IMR-90 (cell line): ENCODE measurements around the gene CRIP1. TPM values are rescaled to one million over a fixed set of nuclear protein-coding genes. Genes with fewer than 3 reads are reported as not detected.

Experiments
- ATAC-seq: fragments of 200-7000 bp; cut with Tn5 transposase; 2 replicates; pipeline ENCODE4 v1.9.1; 2020; ENCODE audit warnings: low read depth, mild to moderate bottlenecking, moderate library complexity
- BruUV-seq: library from RNA; stranded (reverse); fragments of 400-500 nt; replicated peaks from 2 replicates; lab custom pipeline; 2021; lab: Mats Ljungman, UMichigan
- CTCF ChIA-PET: fragments of 300-600 bp; formaldehyde crosslinking; extraction: SDS; loops from one replicate; lab custom pipeline; 2021; ENCODE audit warnings: antibody characterized with exemption; lab: Yijun Ruan, JAX
- POLR2A ChIA-PET: fragments of 300-600 bp; sonication (Branson Sonifier 250); formaldehyde crosslinking; loops from one replicate; lab custom pipeline; 2022; ENCODE audit warnings: antibody characterized with exemption; ENCODE audit not compliant: unreplicated experiment; lab: Charles Lee
- DNase-seq: peaks from one replicate; pipeline ENCODE4 v3.0.0; 2013
- H2AFZ ChIP-seq: replicated peaks from 2 replicates; pipeline ENCODE3; 2013; ENCODE audit warnings: low read length, mild to moderate bottlenecking; ENCODE audit not compliant: poor library complexity
- H2AK5ac ChIP-seq: 2 replicates; pipeline ENCODE4 v1.6.1; 2013; ENCODE audit warnings: low read depth, low read length, inconsistent platforms
- H2AK9ac ChIP-seq: replicated peaks from 2 replicates; pipeline ENCODE3; 2013; ENCODE audit warnings: mild to moderate bottlenecking, low read depth, low read length, moderate library complexity; ENCODE audit not compliant: poor library complexity
- H2BK120ac ChIP-seq: 2 replicates; pipeline ENCODE4 v1.6.1; 2013; ENCODE audit warnings: low read depth, low read length, inconsistent platforms
- H2BK15ac ChIP-seq: 3 replicates; pipeline ENCODE4 v1.6.1; 2013; ENCODE audit warnings: low read depth, low read length, inconsistent platforms
- H2BK20ac ChIP-seq: 2 replicates; pipeline ENCODE4 v1.6.1; 2013; ENCODE audit warnings: low read depth, mild to moderate bottlenecking, inconsistent platforms, low read length, moderate library complexity
- H2BK5ac ChIP-seq: 2 replicates; pipeline ENCODE4 v1.6.1; 2013; ENCODE audit warnings: mild to moderate bottlenecking, low read depth, low read length, inconsistent platforms; ENCODE audit not compliant: poor library complexity, severe bottlenecking
- H3K14ac ChIP-seq: replicated peaks from 2 replicates; pipeline ENCODE4 v1.6.1; 2013; ENCODE audit warnings: low read depth, low read length, inconsistent platforms
- H3K18ac ChIP-seq: 2 replicates; pipeline ENCODE4 v1.6.1; 2013; ENCODE audit warnings: low read depth, low read length, control low read depth
- H3K23ac ChIP-seq: 2 replicates; pipeline ENCODE4 v1.6.1; 2013; ENCODE audit warnings: low read depth, low read length, inconsistent platforms
- H3K27ac ChIP-seq: 2 replicates; pipeline ENCODE4 v1.5.1; 2013; ENCODE audit warnings: mild to moderate bottlenecking, control low read depth, low read length; ENCODE audit not compliant: insufficient read depth
- H3K27me3 ChIP-seq: 2 replicates; pipeline ENCODE4 v1.6.1; 2013; ENCODE audit warnings: low read length; ENCODE audit not compliant: control insufficient read depth, insufficient read depth
- H3K36me3 ChIP-seq: 2 replicates; pipeline ENCODE4 v1.6.1; 2013; ENCODE audit warnings: low read length, mixed read lengths; ENCODE audit not compliant: control insufficient read depth, insufficient read depth
- H3K4ac ChIP-seq: 2 replicates; pipeline ENCODE4 v1.6.1; 2013; ENCODE audit warnings: low read depth, low read length, inconsistent platforms
- H3K4me1 ChIP-seq: 2 replicates; pipeline ENCODE4 v1.6.1; 2013; ENCODE audit warnings: low read length, mixed read lengths; ENCODE audit not compliant: control insufficient read depth, insufficient read depth
- H3K4me2 ChIP-seq: 2 replicates; pipeline ENCODE4 v1.6.1; 2013; ENCODE audit warnings: low read depth, mild to moderate bottlenecking, control low read depth, low read length, moderate library complexity
- H3K4me3 ChIP-seq: 2 replicates; pipeline ENCODE4 v1.5.1; 2013; ENCODE audit warnings: low read depth, mild to moderate bottlenecking, control low read depth, low read length, moderate library complexity; ENCODE audit not compliant: insufficient read depth
- H3K56ac ChIP-seq: 2 replicates; pipeline ENCODE4 v1.6.1; 2013; ENCODE audit warnings: low read length, inconsistent platforms; ENCODE audit not compliant: insufficient read depth; ENCODE audit errors: extremely low read depth
- H3K79me1 ChIP-seq, 2 experiments: 2 replicates each; pipeline ENCODE4 v1.6.1; 2013; ENCODE audit warnings: low read length in 2 of 2, inconsistent platforms in 1 of 2, low read depth in 1 of 2
- H3K9ac ChIP-seq: 2 replicates; pipeline ENCODE4 v1.6.1; 2013; ENCODE audit warnings: low read depth, low read length, control low read depth
- H3K9me1 ChIP-seq: 2 replicates; pipeline ENCODE4 v1.6.1; 2013; ENCODE audit warnings: low read length, inconsistent platforms; ENCODE audit not compliant: insufficient read depth
- H3K9me3 ChIP-seq: 2 replicates; pipeline ENCODE4 v1.6.1; 2013; ENCODE audit warnings: low read length; ENCODE audit not compliant: control insufficient read depth, insufficient read depth
- H4K20me1 ChIP-seq: 2 replicates; pipeline ENCODE4 v1.6.1; 2013; ENCODE audit warnings: low read length, inconsistent platforms; ENCODE audit not compliant: insufficient read depth
- H4K5ac ChIP-seq: 2 replicates; pipeline ENCODE4 v1.6.1; 2013; ENCODE audit warnings: mild to moderate bottlenecking, low read depth, low read length, control low read depth
- H4K8ac ChIP-seq, 2 experiments: 2 replicates each; pipeline ENCODE4 v1.6.1; 2013; ENCODE audit warnings: low read depth in 2 of 2, low read length in 2 of 2, control low read depth in 1 of 2, inconsistent platforms in 1 of 2
- H4K91ac ChIP-seq: 2 replicates; pipeline ENCODE4 v1.6.1; 2013; ENCODE audit warnings: low read depth, low read length, inconsistent platforms; ENCODE audit not compliant: insufficient read depth
- CEBPB ChIP-seq: IDR thresholded peaks from 2 replicates; pipeline ENCODE4 v1.6.1; 2012; ENCODE audit warnings: low read depth, low read length, improper control_type of control experiment
- CHD1 ChIP-seq: IDR thresholded peaks from 2 replicates; pipeline ENCODE4 v1.6.1; 2012; ENCODE audit warnings: low read depth, low read length, improper control_type of control experiment
- FOS ChIP-seq: fragments of 150-350 bp; IDR thresholded peaks from 2 replicates; pipeline ENCODE4 v1.6.1; 2016; ENCODE audit warnings: low read depth, low read length
- MAFK ChIP-seq: IDR thresholded peaks from 2 replicates; pipeline ENCODE4 v1.6.1; 2012; ENCODE audit warnings: low read depth, low read length, improper control_type of control experiment
- MAZ ChIP-seq: IDR thresholded peaks from 2 replicates; pipeline ENCODE4 v1.6.1; 2012; ENCODE audit warnings: low read depth, mild to moderate bottlenecking, low read length, improper control_type of control experiment, moderate library complexity, borderline replicate concordance
- MXI1 ChIP-seq: IDR thresholded peaks from 2 replicates; pipeline ENCODE4 v1.6.1; 2012; ENCODE audit warnings: low read depth, mild to moderate bottlenecking, low read length, moderate library complexity, borderline replicate concordance
- NFE2L2 ChIP-seq: fragments of 150-350 bp; IDR thresholded peaks from 2 replicates; pipeline ENCODE4 v1.6.1; 2016; ENCODE audit warnings: low read depth, mild to moderate bottlenecking, low read length
- RAD21 ChIP-seq: IDR thresholded peaks from 2 replicates; pipeline ENCODE4 v1.6.1; 2012; ENCODE audit warnings: low read length, improper control_type of control experiment
- RFX5 ChIP-seq: IDR thresholded peaks from 2 replicates; pipeline ENCODE4 v1.8.0; 2012; ENCODE audit warnings: low read depth, mild to moderate bottlenecking, low read length, moderate library complexity
- SMC3 ChIP-seq: fragments of 150-350 bp; IDR thresholded peaks from 2 replicates; pipeline ENCODE4 v1.6.1; 2016; ENCODE audit warnings: low read depth, mild to moderate bottlenecking, antibody characterized with exemption, low read length, moderate library complexity
- WGBS, 2 experiments: methylation state at CpG; one replicate each; pipeline versions ENCODE4 v1.1.5 to v1.1.7; 2013; ENCODE audit warnings: missing lambda C conversion rate in 2 of 2; ENCODE audit not compliant: insufficient read length in 1 of 2; ENCODE audit errors: extremely low coverage in 2 of 2; 5-methylcytosine and 5-hydroxymethylcytosine counted together
- dilution Hi-C: fragments of 300-500 bp; cut with HindIII; formaldehyde crosslinking; loops from one replicate; pipeline ENCODE4 v1.14.3; 2018; ENCODE audit warnings: low sequenced_read_pairs; ENCODE audit not compliant: unreplicated experiment
- in situ Hi-C: fragments of 300-500 bp; cut with MboI; formaldehyde crosslinking; loops from 3 replicates; pipeline ENCODE4 v1.14.3; 2019; ENCODE audit warnings: low sequenced_read_pairs, inconsistent platforms, mixed read lengths
- intact Hi-C: fragments of 100-400 bp; cut with micrococcal nuclease; formaldehyde crosslinking; loops from 2 replicates; pipeline ENCODE4 v1.10.0; 2022
- polyA plus RNA-seq, 3 experiments: library from polyadenylated mRNA; depleted of rRNA; stranded (reverse); fragments of >200 nt; gene quantifications; 2 replicates each; pipeline ENCODE4 v1.2.3, GENCODE V29; 2012; ENCODE audit warnings: low replicate concordance in 1 of 3
- total RNA-seq: library from RNA; depleted of rRNA; stranded (reverse); fragments of >200 nt; gene quantifications from 2 replicates; pipeline ENCODE4 v1.2.3, GENCODE V29; 2012
- TF ChIP-seq, protein P1 (sequence below): fragments of 150-350 bp; IDR thresholded peaks from 2 replicates; pipeline ENCODE4 v1.6.1; 2017; ENCODE audit warnings: mild to moderate bottlenecking, antibody characterized with exemption, low read length, low read depth
- TF ChIP-seq, protein P2 (sequence below): conservative IDR thresholded peaks from 2 replicates; pipeline ENCODE4 v1.5.1; 2012; ENCODE audit warnings: mild to moderate bottlenecking, low read depth, low read length, improper control_type of control experiment
- TF ChIP-seq, protein P3 (sequence below): fragments of 150-350 bp; IDR thresholded peaks from 2 replicates; pipeline ENCODE4 v1.6.1; 2016; ENCODE audit warnings: low read depth, mild to moderate bottlenecking, low read length, moderate library complexity, borderline replicate concordance

Gene CRIP1
- total and polyA plus RNA-seq, 2 of the 4 experiments (the other 2 are of a cell fraction), result 0.21 TPM; not detected in 1

DNA sequence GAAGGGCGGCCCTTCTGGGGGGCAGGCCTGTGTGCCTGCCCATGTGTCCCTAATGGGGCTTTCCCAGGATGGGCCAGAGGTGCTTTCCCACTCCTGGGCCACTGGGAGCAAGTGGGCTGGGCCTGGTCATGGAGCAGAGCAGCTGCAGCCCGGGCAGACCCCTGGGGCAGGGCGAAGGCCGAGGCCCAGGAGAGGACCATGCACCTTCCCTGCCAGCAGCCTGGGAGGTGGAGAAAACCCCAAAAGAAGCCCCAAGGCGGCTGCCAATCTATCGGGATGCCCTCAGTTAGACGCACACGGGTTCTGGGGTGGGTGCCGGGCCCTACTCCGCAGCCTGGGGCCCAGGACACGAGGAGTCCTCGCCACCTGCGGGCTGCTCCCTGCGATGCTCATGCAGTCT lies 28.1 kb upstream of the CRIP1 start:
- no peak overlapping the region for H3K18ac ChIP-seq
- H3K36me3 ChIP-seq, result peaks cover 60% of the 10 kb centered on the region
- no peaks in the 10 kb centered on the region for H3K9me3 ChIP-seq
- no TSS peak for BruUV-seq
- H3K9me1 ChIP-seq, result no peaks in the 10 kb centered on the region
- H2BK20ac ChIP-seq, result no peak overlapping the region
- H3K4me3 ChIP-seq, result no peak overlapping the region
- ATAC-seq (no peak), DNase-seq (no peak)
- H4K5ac ChIP-seq, result no peak overlapping the region
- H3K23ac ChIP-seq, result no peak overlapping the region
- H4K20me1 ChIP-seq, result no peaks in the 10 kb centered on the region; the same call in 1 of the 2 replicates
- H2BK15ac ChIP-seq, result no peak overlapping the region
- no peak overlapping the region for H2AK5ac ChIP-seq
- TF ChIP-seq RFX5, result no peak
- no peak for TF ChIP-seq MAFK
- no peak for TF ChIP-seq RAD21
- no peak for TF ChIP-seq SMC3
- no peak for TF ChIP-seq CEBPB
- no peak for TF ChIP-seq NFE2L2
- TF ChIP-seq, protein P1, sequence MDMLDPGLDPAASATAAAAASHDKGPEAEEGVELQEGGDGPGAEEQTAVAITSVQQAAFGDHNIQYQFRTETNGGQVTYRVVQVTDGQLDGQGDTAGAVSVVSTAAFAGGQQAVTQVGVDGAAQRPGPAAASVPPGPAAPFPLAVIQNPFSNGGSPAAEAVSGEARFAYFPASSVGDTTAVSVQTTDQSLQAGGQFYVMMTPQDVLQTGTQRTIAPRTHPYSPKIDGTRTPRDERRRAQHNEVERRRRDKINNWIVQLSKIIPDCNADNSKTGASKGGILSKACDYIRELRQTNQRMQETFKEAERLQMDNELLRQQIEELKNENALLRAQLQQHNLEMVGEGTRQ, result no peak
- TF ChIP-seq MXI1, result no peak
- TF ChIP-seq, protein P2, sequence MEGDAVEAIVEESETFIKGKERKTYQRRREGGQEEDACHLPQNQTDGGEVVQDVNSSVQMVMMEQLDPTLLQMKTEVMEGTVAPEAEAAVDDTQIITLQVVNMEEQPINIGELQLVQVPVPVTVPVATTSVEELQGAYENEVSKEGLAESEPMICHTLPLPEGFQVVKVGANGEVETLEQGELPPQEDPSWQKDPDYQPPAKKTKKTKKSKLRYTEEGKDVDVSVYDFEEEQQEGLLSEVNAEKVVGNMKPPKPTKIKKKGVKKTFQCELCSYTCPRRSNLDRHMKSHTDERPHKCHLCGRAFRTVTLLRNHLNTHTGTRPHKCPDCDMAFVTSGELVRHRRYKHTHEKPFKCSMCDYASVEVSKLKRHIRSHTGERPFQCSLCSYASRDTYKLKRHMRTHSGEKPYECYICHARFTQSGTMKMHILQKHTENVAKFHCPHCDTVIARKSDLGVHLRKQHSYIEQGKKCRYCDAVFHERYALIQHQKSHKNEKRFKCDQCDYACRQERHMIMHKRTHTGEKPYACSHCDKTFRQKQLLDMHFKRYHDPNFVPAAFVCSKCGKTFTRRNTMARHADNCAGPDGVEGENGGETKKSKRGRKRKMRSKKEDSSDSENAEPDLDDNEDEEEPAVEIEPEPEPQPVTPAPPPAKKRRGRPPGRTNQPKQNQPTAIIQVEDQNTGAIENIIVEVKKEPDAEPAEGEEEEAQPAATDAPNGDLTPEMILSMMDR, result no peak
- no peak for TF ChIP-seq FOS
- no peak for TF ChIP-seq CHD1
- TF ChIP-seq MAZ, result no peak
- TF ChIP-seq, protein P3, sequence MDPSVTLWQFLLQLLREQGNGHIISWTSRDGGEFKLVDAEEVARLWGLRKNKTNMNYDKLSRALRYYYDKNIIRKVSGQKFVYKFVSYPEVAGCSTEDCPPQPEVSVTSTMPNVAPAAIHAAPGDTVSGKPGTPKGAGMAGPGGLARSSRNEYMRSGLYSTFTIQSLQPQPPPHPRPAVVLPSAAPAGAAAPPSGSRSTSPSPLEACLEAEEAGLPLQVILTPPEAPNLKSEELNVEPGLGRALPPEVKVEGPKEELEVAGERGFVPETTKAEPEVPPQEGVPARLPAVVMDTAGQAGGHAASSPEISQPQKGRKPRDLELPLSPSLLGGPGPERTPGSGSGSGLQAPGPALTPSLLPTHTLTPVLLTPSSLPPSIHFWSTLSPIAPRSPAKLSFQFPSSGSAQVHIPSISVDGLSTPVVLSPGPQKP, result no peak
- H2BK5ac ChIP-seq, result no peak overlapping the region
- no peak overlapping the region for H2AK9ac ChIP-seq
- H4K91ac ChIP-seq, result no peak overlapping the region
- POLR2A ChIA-PET, result no interaction called here
- no peak overlapping the region for H3K4me2 ChIP-seq
- H3K27me3 ChIP-seq, result no peaks in the 10 kb centered on the region
- H4K8ac ChIP-seq, result no peak overlapping the region
- no peak overlapping the region for H3K4ac ChIP-seq
- CTCF ChIA-PET, result interaction anchor here (1.0 kb wide), 1 partner anchor 10 kb away, joined by 4 read pairs; no protein-coding TSS in a partner anchor
- H3K4me1 ChIP-seq, result no peaks in the 10 kb centered on the region
- H3K56ac ChIP-seq, result no peak overlapping the region
- in situ Hi-C loops, result no loop called here
- dilution Hi-C loops, result no loop called here
- WGBS, 2 experiments, result 75% methylated on average over 4 of the region's 14 CpGs; no CpG with 5 or more reads in 1 of the 2 experiments
- no peak overlapping the region for H3K9ac ChIP-seq
- no peak overlapping the region for H3K27ac ChIP-seq
- H3K79me1 ChIP-seq, result 0 out of 4 replicates have a peak, but pooled peaks cover 0 to 5% of the 10 kb centered on the region in 2 experiments
- no peak overlapping the region for H3K14ac ChIP-seq
- no peak overlapping the region for H2BK120ac ChIP-seq
- H2AFZ ChIP-seq, result no peak overlapping the region
- intact Hi-C loops, result no loop called here
